Measurements from ENCODE around the gene ME1.
"Not testable (repeated sequence)": the region's sequence is repeated elsewhere in the genome, so short reads cannot be mapped to it uniquely, and the experiment has no call there.

Gene ME1

GRCh38 chr6:83256719-83257118 lies 174.1 kb downstream of the ME1 start:
- DNase-seq (ENCODE audit: low spot score): not testable (repeated sequence)

DNA sequence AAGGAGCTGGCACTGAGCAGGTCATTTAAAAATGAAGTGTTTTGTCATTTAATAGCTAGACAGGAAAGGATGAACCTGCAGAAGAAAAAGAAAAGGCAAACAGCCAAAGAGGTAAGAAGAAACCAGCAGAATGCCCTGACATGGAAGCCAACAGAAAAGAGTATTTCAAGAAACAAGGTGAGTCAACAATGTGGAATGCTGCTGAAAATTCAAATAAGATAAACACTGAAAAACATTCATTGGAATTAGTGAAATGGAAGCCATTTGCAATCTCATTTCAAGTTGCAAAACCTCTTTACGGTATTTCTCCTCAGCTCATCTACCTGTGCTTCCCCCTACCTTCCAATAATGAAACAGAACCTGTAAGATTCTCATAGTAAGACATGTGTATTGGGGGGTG lies 178.1 kb downstream of the ME1 start:
- no peak for DNase-seq (ENCODE audit: low spot score)

DNA sequence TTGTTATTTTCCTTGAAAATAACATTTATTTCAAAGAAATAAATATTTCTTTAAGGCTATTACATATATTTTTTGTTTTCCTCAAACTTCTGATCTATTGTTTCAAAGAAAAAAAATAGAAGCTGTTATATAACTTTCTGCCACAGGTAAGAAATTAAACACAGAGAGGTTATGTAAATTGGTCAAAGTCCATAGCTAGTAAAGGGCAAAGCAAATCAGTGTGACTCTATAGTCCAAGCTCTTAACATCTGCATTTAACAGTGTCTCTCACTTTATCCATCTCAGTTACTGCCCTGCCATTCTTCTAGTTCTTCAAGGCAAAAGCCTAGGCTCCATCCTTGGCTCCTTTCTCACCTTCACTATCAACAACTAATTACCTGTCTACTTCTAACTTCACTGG lies 180.6 kb downstream of the ME1 start:
- no peak for DNase-seq (ENCODE audit: low spot score)

GRCh38 chr6:83247471-83247870 lies 183.4 kb downstream of the ME1 start:
- no peak for DNase-seq (ENCODE audit: low spot score)

DNA sequence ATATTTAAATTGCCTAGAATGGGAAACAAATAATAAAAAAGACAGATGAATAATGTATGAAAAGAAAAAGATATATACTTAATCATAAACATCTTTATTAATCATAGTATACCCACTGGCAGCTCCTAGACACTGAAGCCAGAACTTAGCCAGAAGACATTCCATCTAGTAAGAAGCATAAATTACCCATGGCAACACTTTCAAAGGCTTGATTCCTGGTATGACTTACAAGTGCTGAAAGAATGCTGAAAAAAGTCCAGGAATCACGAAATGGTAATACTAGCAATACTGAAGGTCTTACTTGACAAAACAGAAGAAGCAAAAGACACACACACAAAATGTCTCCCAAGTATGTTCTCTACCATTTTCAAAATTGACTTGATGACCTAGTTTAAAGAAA lies 199.7 kb downstream of the ME1 start:
- DNase-seq (ENCODE audit: low spot score): no peak

DNA sequence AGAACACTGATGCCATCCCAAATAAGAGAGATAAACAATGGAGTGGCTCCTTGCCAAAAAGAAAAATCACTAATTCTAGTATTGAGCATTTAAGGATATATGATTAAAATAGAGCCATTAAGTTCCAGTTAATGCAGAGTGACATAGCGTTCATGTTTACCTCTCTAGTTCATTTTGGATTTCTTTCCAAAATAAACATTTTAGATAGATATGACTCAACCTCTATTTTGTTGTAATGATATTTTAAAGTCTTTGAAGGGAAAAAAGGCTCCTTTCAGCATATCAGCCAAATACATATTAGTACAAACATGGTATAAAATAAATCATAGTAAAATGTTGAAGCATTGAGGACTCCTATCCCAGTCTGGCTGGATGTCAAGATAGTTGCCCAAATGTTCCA lies 204.3 kb downstream of the ME1 start:
- no peak for DNase-seq (ENCODE audit: low spot score)

DNA sequence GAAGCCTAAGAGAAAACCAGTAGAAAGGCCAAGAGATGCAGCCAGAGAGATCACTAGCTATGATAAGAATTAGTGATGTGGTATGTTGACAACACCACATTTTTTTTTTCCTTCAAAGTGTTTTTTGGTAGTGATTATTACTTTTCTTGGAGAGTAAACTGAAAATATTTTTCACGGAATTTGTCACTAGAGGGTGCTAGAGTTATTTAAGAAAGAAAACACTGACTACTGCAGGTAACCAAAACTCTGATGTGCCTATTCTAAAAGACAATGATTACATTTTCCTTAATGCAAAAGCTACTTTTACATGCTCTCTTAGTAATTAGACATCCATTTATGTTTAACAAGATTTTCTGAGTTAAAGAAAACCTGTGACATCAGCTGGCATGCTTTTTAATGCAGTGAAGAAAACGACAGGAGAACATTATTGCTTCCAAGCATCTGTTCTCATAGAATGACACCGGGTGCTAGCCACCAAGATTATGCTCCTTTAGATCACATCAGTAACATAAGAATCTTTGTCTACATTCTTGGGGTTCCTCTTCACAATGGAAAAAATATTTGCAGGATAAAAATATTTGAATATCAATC lies 208.9 kb downstream of the ME1 start:
- peak; percentile 62 for DNase-seq (ENCODE audit: low spot score)

- DNase-seq (ENCODE audit: low spot score): no peak
These were observed 209.6 kb downstream of the ME1 start for GRCh38 chr6:83221276-83221675.

GRCh38 chr6:83220121-83220520 lies 210.7 kb downstream of the ME1 start:
- DNase-seq (ENCODE audit: low spot score): no peak

DNA sequence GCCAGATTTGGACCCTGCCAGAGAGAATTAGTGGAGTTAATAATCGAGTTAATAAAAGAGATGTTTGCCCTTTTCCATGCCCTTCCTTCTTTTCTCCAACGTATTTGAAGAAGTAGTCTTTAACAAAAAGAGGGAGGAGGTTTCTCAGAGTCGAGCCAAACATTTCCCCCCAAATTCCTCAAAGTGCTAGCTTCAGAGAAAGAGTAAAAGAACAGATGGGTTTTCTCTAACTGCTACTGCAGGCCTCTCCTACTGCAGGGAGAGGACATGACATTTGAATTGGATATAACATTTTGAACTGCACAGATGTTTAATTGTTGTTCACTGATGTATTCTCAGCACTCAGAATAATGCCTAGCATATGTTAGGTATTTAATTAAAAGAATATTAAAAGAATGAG lies 212.2 kb downstream of the ME1 start:
- no peak for DNase-seq (ENCODE audit: low spot score)

GRCh38 chr6:83216806-83217205 lies 214.0 kb downstream of the ME1 start:
- no peak for DNase-seq (ENCODE audit: low spot score)

DNA sequence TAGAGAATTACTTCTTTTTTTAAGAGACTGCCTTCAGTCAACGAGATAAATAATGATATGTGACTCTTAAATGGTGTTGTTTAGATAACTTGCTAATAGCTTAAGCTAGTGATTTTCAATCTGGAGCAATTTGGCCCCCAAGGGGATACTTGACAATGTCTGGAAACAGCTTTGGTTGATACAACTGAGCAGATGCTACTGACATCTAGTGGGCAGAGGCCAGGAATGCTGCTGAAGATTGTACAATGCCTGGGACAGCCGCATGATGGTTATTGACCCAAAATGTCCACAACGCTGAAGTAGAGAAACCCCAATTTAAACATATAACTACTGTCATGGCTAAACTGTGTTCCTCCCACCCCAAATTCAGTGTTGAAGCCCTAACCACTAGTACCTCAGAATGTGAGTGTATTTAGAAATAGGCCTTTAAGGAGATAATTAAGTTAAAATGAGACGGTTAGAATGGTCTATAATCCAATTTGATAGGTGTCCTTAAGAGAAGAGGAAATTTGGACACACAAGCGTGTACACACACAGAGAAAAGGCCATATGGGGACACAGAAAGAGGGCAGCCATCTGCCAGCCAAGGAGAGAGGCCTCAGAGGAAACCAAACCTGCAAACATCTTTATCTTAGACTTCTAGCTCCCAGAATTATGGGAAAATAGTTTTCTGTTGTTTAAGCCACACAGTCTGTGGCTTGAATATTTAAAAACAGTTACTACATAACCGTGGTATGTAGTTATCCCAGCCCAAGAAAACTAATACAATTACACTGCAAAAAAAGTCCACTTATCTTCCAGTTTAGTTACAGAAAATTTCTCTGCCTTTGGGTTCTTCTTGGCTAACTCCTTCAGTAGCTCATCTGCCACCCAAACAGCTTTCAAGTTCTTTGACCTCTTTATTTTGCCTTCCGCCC lies 215.5 kb downstream of the ME1 start:
- DNase-seq (ENCODE audit: low spot score): peak; percentile 89

GRCh38 chr6:83202031-83202430 lies 228.8 kb downstream of the ME1 start:
- no peak for DNase-seq (ENCODE audit: low spot score)

DNA sequence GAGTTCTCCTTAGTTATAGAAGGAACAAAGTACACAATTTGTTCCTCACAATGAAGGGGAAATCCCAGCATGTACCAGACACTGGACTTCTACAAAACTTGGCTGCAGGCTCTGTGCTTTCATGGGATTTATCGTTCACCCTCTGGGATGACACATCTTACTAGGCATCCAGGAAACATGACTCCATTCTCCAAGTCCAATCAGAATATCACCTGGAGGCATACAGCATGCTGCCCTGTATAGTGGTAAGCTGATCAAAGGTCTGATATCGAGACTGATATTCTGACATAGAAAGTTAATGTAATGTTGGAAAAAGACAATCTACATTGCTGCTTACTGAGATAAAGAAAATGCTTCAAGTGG lies 231.0 kb downstream of the ME1 start:
- DNase-seq (ENCODE audit: low spot score): no peak

GRCh38 chr6:83199173-83199862 lies 231.5 kb downstream of the ME1 start:
- no peak for DNase-seq (ENCODE audit: low spot score)

GRCh38 chr6:83198486-83199172 lies 232.2 kb downstream of the ME1 start:
- DNase-seq (ENCODE audit: low spot score): no peak

- peak; percentile 68 for DNase-seq (ENCODE audit: low spot score)
These were observed 236.9 kb downstream of the ME1 start for GRCh38 chr6:83193747-83194566.

GRCh38 chr6:83192871-83193746 lies 237.7 kb downstream of the ME1 start, which contains the start of the genes PGM3 and RWDD2A:
PGM3 (minus strand) TSS chr6:83193265; CDS start chr6:83191012, 2,253 bp downstream.
RWDD2A (plus strand) TSS chr6:83193357; CDS start chr6:83194452, 1,095 bp downstream.
- peak; percentile 88 for DNase-seq (ENCODE audit: low spot score)

- no peak for DNase-seq (ENCODE audit: low spot score)
These were observed 238.4 kb downstream of the ME1 start for GRCh38 chr6:83192456-83192855.

- not testable (repeated sequence) for DNase-seq (ENCODE audit: low spot score)
These were observed 238.9 kb downstream of the ME1 start for GRCh38 chr6:83191974-83192373.

Data from cerebellar cortex (tissue), 1 donor.